ENCODE data around the gene RTKN. TPM values are rescaled to one million over a fixed set of nuclear protein-coding genes. Genes with fewer than 3 reads are reported as not detected.
A peak's percentile ranks its signal among the peaks of the same experiment; 100 is the strongest.

Gene RTKN
- total and polyA plus RNA-seq, 12 donors = 9.3 to 33.9 (median 16.2) TPM

GRCh38 chr2:74392449-74392743 lies 49.3 kb downstream of the RTKN start:
- H3K4me3 ChIP-seq = peak overlapping the region in 6 of 10 donors; percentile 86 to 98 (median 94)
- H3K27ac ChIP-seq = peak overlapping the region in 5 of 10 donors; percentile 95 to 98 (median 97)
- TF ChIP-seq, protein P1, sequence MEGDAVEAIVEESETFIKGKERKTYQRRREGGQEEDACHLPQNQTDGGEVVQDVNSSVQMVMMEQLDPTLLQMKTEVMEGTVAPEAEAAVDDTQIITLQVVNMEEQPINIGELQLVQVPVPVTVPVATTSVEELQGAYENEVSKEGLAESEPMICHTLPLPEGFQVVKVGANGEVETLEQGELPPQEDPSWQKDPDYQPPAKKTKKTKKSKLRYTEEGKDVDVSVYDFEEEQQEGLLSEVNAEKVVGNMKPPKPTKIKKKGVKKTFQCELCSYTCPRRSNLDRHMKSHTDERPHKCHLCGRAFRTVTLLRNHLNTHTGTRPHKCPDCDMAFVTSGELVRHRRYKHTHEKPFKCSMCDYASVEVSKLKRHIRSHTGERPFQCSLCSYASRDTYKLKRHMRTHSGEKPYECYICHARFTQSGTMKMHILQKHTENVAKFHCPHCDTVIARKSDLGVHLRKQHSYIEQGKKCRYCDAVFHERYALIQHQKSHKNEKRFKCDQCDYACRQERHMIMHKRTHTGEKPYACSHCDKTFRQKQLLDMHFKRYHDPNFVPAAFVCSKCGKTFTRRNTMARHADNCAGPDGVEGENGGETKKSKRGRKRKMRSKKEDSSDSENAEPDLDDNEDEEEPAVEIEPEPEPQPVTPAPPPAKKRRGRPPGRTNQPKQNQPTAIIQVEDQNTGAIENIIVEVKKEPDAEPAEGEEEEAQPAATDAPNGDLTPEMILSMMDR (IDR thresholded peaks at IDR 0.05) = no peak
- ATAC-seq (no peak), DNase-seq (no peak)
- WGBS, 2 donors = 69 to 72% methylated on average over 13 of the region's 13 CpGs
- H3K9me3 ChIP-seq = no peaks in the 10 kb centered on the region
- no peaks in the 10 kb centered on the region for H3K36me3 ChIP-seq
- H3K27me3 ChIP-seq = no peaks in the 10 kb centered on the region
- intact Hi-C loops (cut with DNase I) = loop anchor here in 7 of 10 donors (5.0 to 10.0 kb wide), 6 partner anchors 50 to 140 kb away; partner anchors contain the start of gene SLC4A5 (in 1 of the 7)
- H3K4me1 ChIP-seq = peaks cover 5 to 41% (median 38%) of the 10 kb centered on the region in 9 donors

DNA sequence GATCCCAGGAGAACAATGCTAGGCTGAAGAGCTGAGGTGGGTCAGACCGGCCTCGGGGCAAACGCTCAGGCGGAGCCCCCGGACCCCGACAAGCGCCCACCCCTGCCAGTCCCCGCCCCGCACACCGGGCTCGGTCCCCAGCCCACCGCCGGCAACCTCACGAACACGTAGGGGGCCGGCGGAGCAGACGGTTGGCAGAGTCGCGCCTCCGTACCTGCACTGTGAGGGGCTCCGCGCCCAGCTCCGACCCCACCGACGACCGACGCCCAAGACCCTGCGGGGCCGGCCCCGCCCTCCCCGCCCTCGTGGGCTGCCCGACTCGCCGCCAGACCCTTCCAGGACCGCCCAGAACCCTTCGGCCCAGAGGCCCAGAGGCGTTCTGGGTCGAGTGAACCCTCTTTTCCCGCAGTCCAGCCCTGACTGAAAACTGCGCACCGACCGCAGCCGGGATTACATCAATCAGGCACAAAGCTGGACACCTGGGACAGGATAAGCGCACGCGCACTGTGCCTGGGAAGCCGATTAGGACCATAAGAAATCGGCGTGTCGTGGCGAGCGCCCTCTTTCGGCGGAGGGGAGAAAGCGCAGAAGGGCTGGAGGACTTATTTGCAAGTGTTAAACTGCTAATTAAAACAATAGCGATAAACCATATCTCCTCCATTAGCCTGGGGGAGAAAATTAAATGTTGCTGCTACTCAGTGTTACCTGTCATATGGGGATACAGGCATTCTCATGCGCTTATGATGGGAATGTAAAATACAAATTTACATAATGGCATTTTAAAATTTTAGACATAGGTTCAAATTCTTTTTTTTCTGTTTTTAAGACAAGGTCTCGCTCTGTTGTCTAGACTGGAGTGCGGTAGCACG lies 49.9 kb downstream of the RTKN start:
- no peaks in the 10 kb centered on the region for H3K36me3 ChIP-seq
- H3K27me3 ChIP-seq = no peaks in the 10 kb centered on the region
- no peaks in the 10 kb centered on the region for H3K9me3 ChIP-seq
- H3K4me3 ChIP-seq = peak overlapping the region; percentile 67 to 98 (median 94)
- DNase-seq (peak; percentile 94 to 95), ATAC-seq (peak; percentile 86 to 93 (median 90))
- TF ChIP-seq, protein P1 (IDR thresholded peaks at IDR 0.05) = peak; percentile 96 to 99 (median 98)
- peaks cover 5 to 47% (median 43%) of the 10 kb centered on the region in 9 donors for H3K4me1 ChIP-seq
- 1 to 2% methylated on average over 44 to 62 of the region's 62 CpGs for WGBS, 2 donors
- intact Hi-C loops (cut with DNase I) = loop anchor here in 7 of 10 donors (5.0 to 10.0 kb wide), 6 partner anchors 50 to 140 kb away; partner anchors contain the start of gene SLC4A5 (in 1 of the 7)
- H3K27ac ChIP-seq = peak overlapping the region; percentile 89 to 98 (median 95)

DNA sequence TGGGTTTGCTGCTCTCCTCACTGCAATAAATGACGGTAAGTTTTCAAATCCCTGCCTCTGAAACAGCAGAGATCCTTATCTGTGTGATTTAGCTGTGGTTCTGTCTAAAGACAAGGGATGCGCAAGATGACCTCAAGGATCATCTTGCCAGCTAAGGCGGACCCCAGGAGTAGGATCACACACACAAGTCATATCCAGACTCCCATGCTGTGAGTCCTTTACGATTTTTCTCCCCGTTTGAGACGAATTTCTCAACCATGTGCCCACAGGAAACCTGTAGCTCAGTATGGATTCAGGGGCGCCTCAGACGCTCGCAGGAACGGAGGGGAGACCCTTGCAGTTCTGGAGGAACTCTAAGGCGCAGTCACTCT lies 50.5 kb downstream of the RTKN start:
- WGBS, 2 donors = 0 to 1% methylated on average over 11 of the region's 11 CpGs
- H3K27ac ChIP-seq = peak overlapping the region; percentile 89 to 98 (median 95)
- no peaks in the 10 kb centered on the region for H3K9me3 ChIP-seq
- H3K36me3 ChIP-seq = no peaks in the 10 kb centered on the region
- H3K27me3 ChIP-seq = no peaks in the 10 kb centered on the region
- DNase-seq = no peak
- peak in 4 of 8 donors; percentile 37 to 52 (median 39) for ATAC-seq
- peak overlapping the region; percentile 67 to 98 (median 94) for H3K4me3 ChIP-seq
- TF ChIP-seq, protein P1 (IDR thresholded peaks at IDR 0.05) = no peak
- intact Hi-C loops (cut with DNase I) = loop anchor here in 7 of 10 donors (5.0 to 10.0 kb wide), 6 partner anchors 49 to 139 kb away; partner anchors contain the start of gene SLC4A5 (in 1 of the 7)
- H3K4me1 ChIP-seq = peaks cover 5 to 53% (median 48%) of the 10 kb centered on the region in 9 donors

GRCh38 chr2:74390606-74391005 lies 51.1 kb downstream of the RTKN start:
- TF ChIP-seq, protein P1 (IDR thresholded peaks at IDR 0.05) = no peak
- intact Hi-C loops (cut with DNase I) = loop anchor here in 7 of 10 donors (5.0 to 10.0 kb wide), 6 partner anchors 48 to 138 kb away; partner anchors contain the start of gene SLC4A5 (in 1 of the 7)
- H3K4me1 ChIP-seq = peaks cover 5 to 59% (median 50%) of the 10 kb centered on the region in 9 donors
- no peaks in the 10 kb centered on the region for H3K9me3 ChIP-seq
- 53 to 54% methylated on average over 5 of the region's 5 CpGs for WGBS, 2 donors
- no peak for ATAC-seq
- no peaks in the 10 kb centered on the region for H3K27me3 ChIP-seq
- peak overlapping the region in 9 of 10 donors; percentile 67 to 98 (median 93) for H3K4me3 ChIP-seq
- peak overlapping the region in 5 of 10 donors; percentile 95 to 98 (median 97) for H3K27ac ChIP-seq
- H3K36me3 ChIP-seq = peaks cover 0 to 2% (median 0%) of the 10 kb centered on the region in 9 donors
- DNase-seq = no peak

Measured in heart right ventricle (tissue), 16 donors.